GM12878 (cell line): Measurements from ENCODE around the gene MLPH.

ENCODE experiments used
- CTCF ChIP-seq, 3 experiments: IDR thresholded peaks in 2 of 3; conservative IDR thresholded peaks in 1 of 3; 2 replicates each; pipeline ENCODE4 v1.5.1; 2011; ENCODE audit warnings: low read depth in 3 of 3, low read length in 3 of 3, mild to moderate bottlenecking in 3 of 3, control low read depth in 2 of 3, moderate library complexity in 2 of 3, inconsistent platforms in 1 of 3, mixed read lengths in 1 of 3; ENCODE audit not compliant: control insufficient read depth in 2 of 3, insufficient read depth in 1 of 3; ENCODE audit errors: extremely low read depth in 1 of 3
- CUX1 ChIP-seq: IDR thresholded peaks from 2 replicates; pipeline ENCODE4 v1.6.1; 2012; ENCODE audit warnings: improper control_type of control experiment, low read depth, low read length; ENCODE audit not compliant: insufficient replicate concordance
- EP300 ChIP-seq, 2 experiments: fragments of 150-350 bp in 1 of 2; IDR thresholded peaks; 2 replicates each; pipeline ENCODE4 v1.6.1; 2011 to 2012; ENCODE audit warnings: low read depth in 2 of 2, low read length in 2 of 2, borderline replicate concordance in 1 of 2, improper control_type of control experiment in 1 of 2, inconsistent platforms in 1 of 2; ENCODE audit not compliant: control insufficient read depth in 1 of 2
- MLLT1 ChIP-seq: fragments of 450-650 bp; IDR thresholded peaks from 2 replicates; pipeline ENCODE4 v1.6.1; 2016; ENCODE audit warnings: mild to moderate bottlenecking
- POLR2A ChIP-seq: IDR thresholded peaks from 2 replicates; pipeline ENCODE4 v1.6.1; 2011; ENCODE audit warnings: low read depth, mild to moderate bottlenecking, low read length
- RFX5 ChIP-seq: IDR thresholded peaks from 2 replicates; pipeline ENCODE4 v1.6.1; 2011; ENCODE audit warnings: low read depth, low read length, improper control_type of control experiment

GRCh38 chr2:237549643-237550415 lies 62.8 kb downstream of the MLPH start:
- TF ChIP-seq MLLT1 (no peak), EP300 (IDR thresholded peaks at IDR 0.05; ENCODE audit: borderline replicate concordance in 1 of 2, control insufficient read depth in 1 of 2, low read depth in 2 of 2, low read length in 2 of 2) (no peak), CTCF (IDR thresholded peaks at IDR 0.05 in 2 of 3, conservative IDR thresholded peaks at IDR 0.05 in 1 of 3; ENCODE audit: control insufficient read depth in 2 of 3, extremely low read depth in 1 of 3, insufficient read depth in 1 of 3, low read depth in 3 of 3, low read length in 3 of 3) (no peak), POLR2A (no peak), CUX1 (no peak), RFX5 (no peak)
